ENCODE measurements around the gene PLOD3.

PLOD3 gene

DNA sequence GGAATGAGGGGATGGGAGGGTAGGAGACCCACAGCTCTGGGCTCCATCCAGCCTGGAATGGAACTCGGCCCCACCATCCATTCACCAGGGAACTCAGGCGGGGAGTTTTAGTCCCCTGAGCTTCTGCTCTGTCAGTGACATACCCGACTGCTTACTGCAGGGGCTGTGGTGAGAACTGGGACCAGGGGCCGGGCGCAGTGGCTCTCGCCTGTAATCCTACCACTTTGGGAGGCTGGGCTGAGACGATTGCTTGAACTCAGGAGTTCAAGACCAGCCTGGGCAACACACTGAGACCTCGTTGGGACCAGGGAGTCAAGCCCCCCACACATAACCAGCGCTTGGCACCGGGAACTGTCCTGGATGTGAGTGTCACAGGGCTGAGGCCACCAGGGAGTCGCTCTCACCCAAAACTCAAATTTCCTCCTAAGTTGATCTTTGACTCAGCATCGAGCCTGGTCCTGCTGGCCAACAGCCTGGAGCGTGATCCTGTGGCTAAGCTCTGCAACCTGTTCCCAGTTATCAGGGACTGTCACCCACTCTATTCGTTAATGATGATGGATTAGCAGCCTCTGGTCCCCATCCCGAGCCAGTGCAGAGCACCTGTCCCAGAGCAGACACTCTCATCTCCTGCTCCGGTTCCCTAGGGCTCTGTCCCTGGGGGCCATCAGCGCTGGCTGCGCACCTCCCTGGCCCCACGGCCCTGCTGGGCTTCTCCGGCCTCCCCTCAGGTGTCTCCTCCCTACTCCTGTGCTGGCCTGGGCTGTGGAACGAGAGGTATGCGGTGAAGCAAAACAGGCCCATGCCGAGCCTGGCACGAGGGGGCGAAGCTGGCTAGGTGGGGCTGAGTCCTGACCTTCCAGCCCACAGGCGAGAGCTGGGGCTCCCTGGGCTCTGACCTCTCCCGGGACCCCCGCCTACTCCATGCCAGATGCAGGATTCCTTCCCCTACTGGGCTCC, 21.1 kb upstream of the PLOD3 start:
- peak; percentile 80 for DNase-seq (ENCODE audit: low read depth)

DNA sequence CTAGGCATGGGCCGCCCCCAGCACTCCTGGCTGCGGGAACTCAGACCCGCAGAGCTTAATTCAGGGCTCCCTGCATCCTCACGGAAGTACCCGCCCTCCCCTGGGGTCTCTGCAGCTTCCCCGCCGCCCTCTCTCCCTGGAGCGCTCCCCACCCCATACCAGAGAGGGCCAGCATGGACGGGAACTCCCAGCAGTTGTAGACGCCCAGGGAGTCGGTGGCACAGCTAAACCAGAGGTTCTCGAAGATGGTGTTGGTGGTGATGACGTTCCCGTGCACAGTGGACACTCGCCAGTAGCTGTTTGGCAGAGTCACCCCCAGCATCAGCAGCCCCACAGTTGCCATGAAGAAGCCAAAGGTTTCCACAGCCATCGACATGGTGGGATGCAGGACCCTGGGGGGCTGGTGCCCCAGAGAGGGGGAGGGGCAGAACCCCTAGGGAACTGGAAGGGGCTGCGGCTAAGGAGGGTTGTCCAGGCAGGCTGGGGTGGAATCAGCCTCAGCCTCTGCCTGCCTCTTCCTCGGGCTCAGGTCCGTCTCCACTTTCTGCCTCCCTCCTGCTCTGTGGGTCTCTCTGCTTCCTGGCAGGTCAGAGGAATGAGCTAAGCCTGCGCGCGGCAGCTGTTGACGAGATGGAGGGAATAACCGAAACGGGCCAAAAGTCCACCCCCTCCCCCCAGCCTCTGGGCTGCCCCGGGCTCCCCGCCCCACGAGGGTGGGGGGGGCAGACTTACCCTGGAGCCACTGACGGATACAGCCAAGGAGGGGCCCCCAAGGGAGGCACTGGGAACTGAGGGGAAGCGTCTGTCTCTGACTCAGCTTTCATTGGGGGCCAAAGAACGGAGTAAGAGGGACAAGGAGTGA, 20.1 kb upstream of the PLOD3 start, which contains the start of gene CLDN15:
Gene CLDN15, minus strand, starts transcription at position 597 of the 862 bp plus-strand sequence. Its CDS starts 221 bp downstream, at position 376.
- DNase-seq (ENCODE audit: low read depth): peak; percentile 79

DNA sequence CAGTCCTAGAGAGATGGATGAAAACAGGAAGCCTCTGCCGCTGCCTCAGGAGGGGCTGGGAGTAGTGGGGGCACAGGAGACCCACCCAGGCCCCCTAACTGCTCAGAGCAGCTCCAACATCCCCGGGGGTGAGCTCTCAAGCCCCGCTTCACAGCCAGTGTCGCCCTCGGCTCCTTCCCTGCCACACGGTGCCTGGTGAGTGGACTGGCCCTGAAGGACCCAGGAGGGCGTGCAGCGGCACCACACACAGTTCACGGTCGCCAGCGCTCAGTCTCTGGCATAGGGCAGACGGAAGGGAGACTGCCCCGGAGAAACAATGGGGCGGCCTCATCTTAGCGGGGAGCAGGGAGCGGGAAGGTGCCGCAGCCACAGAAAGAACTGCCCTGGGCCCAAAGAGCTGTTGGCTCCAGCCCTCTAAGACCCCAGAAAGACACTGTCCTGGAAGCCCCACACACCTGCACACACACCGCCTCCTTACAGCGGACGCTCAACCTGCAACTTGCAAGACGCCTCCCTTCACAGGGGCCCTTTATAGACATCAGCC, 19.0 kb upstream of the PLOD3 start:
- no peak for DNase-seq (ENCODE audit: low read depth)

DNA sequence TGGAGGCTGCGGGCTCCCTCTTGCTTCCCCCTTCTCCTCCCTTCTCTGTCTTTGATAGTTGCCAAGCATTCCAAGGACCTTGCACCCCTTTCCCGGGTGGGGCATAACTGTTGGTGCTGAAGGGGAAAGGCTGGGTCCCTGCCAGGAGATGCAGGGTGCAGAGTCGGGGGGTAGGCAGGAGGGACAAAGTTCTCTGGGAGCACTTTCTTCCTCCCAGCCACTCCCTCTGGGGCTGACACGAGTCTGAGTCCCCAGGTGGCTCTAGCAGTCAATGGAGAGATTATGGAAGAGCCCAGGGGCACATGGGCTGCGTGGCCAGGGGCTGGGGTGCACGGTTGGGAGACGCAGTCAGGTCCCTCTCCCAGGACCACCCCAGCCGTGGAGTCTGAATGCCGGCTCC, 18.1 kb upstream of the PLOD3 start:
- DNase-seq (ENCODE audit: low read depth): no peak

DNA sequence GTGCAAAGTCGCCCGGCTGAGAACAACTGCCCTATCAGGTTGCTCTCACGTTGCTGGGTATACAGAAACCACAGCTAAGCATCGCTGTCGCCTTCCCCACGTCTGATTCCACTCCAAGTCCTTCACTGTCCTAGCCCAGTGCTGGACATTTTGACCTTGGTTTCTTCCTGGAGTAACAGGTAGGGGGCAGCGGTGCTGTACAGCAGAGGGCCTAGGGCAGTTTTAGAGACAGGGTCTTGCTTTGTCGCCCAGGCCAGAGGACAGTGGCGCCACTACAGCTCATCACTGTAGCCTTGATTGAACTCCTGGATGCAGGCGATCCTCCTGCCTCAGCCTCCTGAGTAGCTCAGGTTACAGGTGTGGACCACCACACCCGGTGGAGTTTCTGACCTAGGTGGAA, 17.7 kb upstream of the PLOD3 start:
- peak; percentile 31 for DNase-seq (ENCODE audit: low read depth)

DNA sequence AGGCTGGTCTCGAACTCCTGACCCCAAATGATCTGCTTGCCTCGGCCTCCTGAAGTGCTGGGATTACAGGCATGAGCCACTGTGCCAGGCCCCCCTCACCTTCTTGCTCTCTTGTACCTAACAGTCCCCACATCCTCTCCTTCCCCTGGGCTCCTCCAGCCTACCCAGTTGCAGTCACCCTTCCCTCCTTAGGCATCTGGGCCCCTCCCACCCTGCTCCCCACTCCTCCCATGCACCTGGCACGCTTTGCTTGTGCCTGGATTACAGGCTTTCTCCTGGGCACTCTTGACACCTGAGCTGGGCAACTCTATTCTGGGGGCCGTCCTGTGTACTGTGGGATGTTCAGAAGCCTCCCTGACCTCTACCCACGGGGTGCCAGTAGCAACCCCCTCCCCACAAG, 17.3 kb upstream of the PLOD3 start:
- DNase-seq (ENCODE audit: low read depth): no peak

DNA sequence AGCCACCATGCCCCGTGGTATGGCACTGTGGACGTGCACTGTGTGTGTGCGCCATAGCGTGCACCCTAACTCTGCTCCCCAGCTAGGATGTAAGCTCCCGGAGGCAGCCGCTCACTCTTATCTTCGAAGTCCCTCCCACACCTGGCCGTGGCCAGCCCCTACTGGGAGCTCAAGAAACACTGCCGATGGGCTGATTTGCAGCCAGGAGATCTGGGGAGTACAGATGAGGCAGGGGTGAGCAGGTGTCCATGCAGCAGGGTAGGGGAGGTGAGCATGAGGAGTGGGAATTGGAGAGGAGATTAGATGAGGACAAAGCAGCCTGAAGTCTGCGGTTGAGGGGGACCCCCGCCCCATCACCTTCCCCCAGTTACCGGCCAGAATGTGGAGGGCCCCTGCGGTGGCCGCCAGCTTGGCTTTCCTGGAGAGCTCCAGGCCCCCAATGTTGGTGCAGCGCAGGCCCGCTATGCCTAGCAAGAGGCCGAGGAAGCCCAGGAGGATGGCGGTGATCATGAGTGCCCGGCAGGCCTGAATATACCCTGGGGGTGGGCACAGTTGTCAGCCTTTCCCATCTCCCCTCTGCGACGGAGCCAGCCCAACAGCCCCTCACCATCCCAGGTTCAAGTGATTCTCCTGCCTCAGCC, 16.6 kb upstream of the PLOD3 start:
- no peak for DNase-seq (ENCODE audit: low read depth)

DNA sequence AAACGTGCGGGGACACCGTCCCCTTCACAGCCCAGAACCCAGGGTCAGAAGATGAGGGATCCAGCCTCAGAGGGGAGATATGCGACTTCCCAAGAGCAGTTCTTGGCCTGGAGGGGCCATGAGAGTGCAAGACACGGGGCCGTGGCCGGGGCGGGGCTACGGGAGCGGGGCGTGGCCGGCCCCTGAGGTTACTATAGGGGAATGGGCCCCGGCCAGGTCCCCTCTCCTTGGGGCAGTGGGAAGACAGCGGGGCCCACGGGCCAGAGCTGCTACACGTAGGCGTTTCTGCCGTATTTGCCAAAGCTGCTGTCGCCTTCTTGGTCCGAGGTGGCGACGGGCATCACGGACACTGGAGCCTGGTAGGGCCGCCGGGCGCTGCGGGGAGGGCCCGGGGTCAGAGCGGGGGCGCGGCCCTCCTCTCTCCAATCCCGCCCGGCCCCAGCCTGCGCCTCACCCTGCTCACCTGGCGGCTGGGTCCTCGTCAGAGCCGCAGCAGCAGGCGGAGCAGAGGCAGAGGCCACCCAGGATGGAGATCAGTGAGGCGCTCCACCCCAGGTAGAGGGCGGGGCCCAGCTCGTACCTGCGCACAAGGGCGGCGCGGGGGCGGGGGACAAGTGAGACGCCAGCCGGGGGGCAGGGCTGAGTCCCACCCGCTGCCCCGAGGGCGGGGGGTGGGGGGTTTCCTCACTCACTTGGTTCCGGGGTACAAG, 14.9 kb upstream of the PLOD3 start:
- no peak for DNase-seq (ENCODE audit: low read depth)

DNA sequence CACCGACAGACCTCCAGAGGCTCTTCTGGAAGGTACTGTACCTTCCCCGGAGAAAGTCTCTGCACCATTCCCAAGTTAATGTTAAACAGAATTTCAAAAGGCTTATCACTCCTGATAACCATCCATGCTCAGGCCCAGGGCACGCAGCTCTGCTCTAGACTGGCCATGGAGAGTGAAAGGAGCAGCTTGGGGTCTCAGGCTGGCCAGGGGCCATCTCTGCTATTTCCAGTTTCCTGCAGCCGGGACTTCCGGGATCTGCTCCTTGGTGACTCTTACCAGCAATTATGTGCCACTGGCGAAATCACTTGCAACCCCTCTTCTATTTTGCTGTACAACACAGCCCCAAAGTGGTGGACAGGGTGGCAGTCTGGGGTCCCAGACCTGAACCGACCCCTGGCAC, 14.3 kb upstream of the PLOD3 start:
- DNase-seq (ENCODE audit: low read depth): no peak

DNA sequence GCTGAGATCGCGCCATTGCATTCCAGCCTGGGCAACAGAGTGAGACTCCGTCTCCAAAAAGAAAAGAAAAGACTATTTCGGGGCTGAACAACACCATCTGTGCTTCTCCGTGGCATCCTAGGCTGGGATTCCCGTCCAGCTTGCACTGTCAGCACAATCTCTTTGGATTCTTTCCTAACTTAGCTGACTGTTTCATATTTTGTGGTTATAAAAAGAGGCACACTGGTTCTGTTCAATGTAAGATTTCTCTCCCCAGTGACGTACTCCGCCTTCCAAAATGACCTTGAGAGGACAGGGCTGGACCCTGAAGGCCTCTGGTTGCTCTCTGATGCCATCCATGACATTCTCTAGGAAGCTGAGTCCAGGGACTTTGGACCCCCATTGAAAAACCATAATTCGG, 9.3 kb upstream of the PLOD3 start:
- DNase-seq (ENCODE audit: low read depth): peak; percentile 71

DNA sequence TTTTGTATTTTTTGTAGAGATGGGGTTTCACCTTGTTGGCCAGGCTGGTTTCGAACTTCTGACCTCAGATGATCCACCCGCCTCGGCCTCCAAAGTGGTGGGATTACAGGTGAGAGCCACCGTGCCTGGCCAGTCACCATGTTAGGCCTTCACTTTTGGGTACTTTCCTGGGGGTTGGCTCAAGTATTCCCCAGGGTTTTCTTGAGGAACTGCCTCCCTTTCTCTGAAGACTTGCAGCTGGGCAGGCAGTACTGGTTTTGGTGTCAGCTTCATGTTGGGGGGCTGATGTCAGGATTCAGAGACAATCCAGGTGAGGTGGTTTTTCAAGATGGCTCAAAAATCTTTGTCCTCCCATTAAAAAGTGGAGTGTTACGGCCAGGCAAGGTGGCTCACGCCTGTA, 8.3 kb upstream of the PLOD3 start:
- DNase-seq (ENCODE audit: low read depth): no peak

DNA sequence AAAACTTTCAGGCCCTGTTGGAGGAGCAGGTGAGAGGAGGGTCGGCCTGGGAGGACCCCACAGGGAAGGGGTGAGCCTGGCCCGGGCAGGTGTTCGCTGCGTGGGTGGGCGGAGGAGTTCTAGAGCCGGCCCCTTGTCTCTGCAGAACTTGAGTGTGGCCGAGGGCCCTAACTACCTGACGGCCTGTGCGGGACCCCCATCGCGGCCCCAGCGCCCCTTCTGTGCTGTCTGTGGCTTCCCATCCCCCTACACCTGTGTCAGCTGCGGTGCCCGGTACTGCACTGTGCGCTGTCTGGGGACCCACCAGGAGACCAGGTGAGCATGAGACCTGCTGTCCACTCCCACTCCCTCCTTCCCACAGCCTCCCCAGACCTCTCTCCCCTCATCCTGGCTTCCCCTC, 6.1 kb upstream of the PLOD3 start:
- DNase-seq (ENCODE audit: low read depth): no peak

DNA sequence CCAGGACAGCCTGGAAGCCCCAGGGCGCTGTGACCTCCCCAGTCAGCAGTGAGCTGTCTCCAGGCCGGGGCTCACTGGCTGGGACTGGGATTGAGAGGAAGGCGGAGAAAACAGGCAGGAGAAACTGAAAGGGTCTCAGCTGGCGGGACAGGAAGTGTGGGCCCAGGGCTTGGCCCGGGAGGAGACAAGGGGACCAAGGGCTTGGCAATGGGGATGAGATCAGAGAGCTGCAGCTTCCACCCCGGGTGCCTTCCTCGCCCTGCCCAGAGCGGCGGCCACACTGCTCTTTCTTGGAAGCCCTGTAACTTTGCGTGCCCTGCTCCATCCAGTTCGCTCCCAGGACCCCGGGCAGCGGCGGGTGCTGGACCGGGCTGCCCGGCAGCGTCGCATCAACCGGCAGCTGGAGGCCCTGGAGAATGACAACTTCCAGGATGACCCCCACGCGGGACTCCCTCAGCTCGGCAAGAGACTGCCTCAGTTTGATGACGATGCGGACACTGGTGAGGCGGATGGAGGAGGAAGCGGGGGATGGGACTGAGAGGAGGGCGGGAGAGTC, 5.0 kb upstream of the PLOD3 start:
- no peak for DNase-seq (ENCODE audit: low read depth)

DNA sequence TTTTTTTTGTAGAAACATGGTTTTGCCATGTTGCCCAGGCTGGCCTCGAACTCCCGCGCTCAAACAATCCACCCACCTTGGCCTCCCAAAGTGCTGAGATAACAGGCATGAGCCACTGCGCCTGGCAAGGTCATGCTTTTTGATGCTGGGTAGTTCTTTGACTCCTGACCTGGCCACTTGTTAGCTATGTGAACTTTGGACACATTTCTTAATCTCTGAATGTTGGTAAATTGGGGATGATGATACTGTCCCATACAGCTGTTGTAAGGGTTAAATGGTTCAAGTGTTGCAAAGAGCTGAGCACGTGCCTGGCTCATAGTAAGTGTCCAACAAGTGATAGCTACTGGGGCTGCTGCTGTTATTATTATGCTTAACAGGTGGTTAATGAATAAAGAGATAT, 2.9 kb upstream of the PLOD3 start:
- DNase-seq (ENCODE audit: low read depth): no peak

DNA sequence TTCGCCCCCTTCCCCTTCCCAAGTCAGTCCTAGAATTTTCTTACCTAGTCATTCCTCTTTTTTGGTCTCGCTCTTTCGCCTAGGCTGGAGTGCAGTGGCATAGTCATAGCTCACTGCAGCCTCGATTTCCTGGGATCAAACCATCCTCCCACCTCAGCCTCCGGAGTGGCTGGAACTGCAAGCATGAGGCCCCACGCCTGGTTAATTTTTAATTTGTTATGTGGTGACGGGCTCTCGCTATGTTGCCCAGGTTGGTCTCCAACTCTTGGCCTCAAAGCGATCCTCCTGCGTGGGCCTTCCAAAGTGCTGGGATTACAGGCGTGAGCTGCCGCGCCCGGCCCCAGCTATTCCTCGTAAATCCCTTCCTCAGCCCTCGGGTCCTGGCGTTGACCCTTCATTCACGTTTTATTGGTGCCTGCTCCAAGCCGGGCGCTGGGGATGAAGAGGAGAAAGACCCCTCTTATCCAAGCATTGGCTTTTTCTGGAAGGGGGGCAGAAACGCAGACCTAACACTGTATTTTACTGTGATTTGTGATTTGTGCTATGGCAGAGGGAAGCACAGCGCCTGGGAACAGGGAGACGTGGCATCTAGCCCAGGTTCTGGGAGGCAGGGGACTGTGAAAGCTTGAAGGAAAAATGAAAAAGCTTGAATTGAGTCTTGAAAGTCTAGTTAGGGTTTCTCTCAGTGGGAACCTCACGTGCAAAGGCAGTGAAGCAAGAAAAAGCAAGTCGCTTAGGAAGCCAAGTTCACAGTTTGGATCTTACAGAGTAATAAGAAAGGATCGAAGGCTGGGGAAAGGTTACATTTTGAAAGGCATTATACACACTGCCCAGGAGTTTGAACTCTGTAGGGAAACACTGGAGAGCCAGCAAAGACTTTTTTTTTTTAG, 1.1 kb upstream of the PLOD3 start:
- no peak for DNase-seq (ENCODE audit: low read depth)

DNA sequence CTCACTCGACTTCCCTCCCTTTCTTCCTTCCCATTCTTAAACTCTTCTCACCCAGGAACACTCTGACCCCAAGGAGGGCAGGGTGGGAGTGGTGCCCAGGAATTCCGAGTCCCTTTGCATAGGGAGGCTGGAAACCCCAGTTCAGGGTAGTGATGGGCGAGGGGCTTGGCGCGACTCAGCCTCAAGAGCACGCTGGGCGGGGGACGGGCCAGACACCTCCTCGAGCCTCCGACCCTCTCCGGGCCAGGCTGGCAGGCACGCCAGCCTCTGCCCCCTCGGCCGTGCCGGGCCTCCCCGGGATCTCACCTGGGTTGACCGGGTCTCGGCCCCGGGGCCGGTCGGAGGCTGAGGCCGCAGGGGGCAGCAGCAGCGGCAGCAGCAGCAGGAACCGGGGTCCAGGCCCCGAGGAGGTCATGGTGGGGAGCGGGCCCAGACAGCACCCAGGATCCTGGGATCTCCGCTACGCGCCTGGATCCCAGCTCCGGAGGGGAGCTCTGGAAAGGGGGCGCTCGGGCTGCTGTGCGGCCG, 457 bp downstream of the PLOD3 start:
- DNase-seq (ENCODE audit: low read depth): no peak

DNA sequence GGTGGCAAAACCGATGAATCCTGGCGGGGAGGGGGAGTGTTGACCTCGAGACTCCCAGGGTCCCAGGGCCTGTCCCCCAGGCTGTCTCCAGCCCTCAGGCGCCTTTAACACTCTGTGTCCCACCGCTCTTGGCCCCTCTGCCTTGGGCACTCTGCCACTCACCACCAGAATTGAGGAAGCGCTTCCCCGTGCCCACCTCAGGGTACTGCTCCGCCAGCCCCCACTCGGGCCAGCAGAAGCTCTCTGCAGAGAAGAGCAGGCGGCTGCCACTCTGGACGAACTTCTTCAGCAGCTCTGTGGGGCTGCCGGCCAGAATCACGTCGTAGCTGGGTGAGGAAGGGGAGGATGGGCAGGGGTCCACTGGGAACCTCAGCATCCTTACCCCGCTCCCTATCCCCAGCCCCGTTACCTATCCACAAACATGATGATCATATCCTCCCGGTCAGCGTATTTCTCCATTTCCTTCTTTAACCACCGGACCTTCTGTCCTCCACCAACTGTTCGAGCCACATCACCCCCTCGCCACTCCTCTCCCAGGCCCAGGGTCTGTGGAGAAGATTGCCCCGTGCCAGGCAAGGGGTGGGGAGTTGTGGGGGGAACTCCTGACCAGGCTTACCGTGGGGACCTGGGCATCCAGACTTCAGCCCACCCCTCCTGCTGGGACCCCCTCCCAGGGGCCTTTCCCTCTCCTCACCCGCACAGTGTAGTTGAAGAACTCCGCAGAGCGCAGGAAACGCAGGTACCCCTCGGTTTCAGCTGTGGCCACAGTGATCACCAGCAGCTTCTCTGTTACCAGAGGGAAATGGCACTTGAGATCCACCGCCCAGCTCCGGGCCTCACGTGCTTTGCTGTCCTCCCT, 1.2 kb downstream of the PLOD3 start:
- no peak for DNase-seq (ENCODE audit: low read depth)

DNA sequence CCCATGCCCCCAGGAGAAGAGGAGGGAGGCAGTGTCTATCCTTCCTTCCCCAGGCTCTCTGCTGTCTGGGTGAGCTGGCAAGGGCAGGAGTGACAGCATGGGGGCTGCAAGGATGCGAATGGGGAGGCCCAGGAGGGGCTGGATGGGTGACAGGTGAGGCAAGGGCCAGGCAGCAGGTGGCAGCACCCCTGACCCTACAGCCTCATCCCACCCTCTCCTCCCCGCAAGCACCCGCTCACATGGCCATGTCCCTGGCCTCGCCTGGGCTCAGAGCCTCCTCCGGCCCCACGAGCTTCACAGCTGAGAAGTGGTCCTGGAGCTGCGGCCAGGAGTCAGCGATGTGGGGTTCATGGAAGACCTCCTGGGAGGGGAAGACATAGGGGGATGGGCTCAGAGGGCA, 5.4 kb downstream of the PLOD3 start:
- no peak for DNase-seq (ENCODE audit: low read depth)

DNA sequence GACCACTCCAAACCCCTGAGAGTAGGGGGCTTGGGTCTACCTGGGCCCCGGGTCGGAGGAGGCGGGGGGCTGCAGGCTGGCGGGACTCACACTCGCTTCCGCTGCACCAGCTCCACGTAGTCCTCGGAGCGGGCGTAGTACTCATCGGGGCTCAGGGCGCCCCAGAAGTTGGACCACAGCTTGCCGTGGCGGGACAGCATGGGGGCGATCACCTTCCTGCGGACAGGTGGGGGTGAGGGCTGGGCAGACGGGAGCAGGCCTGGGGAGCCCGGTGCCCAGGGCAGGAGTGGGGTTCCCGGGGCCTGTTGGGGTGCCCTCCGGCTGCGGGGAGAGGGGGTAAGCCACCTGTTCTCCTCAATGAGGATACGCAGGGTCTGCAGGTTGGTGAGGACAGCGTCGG, 5.9 kb downstream of the PLOD3 start:
- no peak for DNase-seq (ENCODE audit: low read depth)
